T47D (cell line): ENCODE data around the gene ANKRD34A.

ENCODE experiments used
- DNase-seq, 2 experiments: peaks; one replicate each; pipeline versions ENCODE4 v3.0.0 to v3.0.0-alpha.2; 2011 to 2012; ENCODE audit warnings: low read depth in 1 of 2, low spot score in 1 of 2
- JUND ChIP-seq: IDR thresholded peaks from 2 replicates; pipeline ENCODE4 v1.6.1; 2012; ENCODE audit warnings: low read depth
- in situ Hi-C: cut with HindIII; loops from 2 replicates; pipeline ENCODE4 v1.10.0; 2016; ENCODE audit warnings: low sequenced_read_pairs, low pct_unique_long_range_greater_than_20kb

Gene ANKRD34A

GRCh38 chr1:145974721-145975120 is 10.3 kb upstream of the ANKRD34A start:
- in situ Hi-C loops: no loop called here
- DNase-seq: no peak
- TF ChIP-seq JUND: no peak

DNA sequence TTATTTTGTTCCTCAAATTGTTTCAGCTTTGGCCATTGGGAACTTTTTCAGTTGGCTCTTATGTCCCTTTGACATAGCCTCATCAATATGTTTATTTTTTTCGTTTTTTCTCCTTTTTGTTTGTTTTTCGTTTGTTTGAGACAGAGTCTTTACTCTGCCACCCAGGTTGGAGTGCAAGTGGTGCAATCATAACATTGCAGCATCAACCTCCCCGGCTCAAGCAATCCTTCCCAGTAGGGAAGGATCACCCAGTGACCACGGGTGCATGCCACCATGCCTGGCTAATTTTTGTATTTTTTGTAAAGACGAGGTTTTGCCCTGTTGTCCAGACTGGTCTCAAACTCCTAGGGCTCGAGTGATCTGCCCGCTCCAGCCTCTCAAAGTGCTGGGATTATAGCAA is 8.2 kb upstream of the ANKRD34A start:
- no peak for DNase-seq
- in situ Hi-C loops: no loop called here
- no peak for TF ChIP-seq JUND

DNA sequence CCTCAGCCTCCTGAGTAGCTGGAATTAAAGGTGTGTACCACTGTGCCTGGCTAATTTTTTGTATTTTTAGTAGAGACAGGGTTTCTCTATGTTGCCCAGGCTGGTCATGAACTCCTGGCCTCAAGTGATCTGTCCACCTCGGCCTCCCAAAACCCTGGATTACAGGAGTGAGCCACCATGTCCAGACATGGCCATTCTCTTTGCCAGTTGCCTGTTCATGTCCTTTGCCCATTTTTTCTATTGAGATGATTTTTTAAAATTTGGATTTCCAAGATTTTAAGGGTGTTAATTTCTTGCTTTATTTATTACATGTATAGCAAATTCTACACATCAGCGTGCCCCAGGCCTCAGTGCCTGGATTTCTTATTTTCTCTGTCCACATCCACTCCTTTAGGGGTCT is 2.9 kb upstream of the ANKRD34A start:
- in situ Hi-C loops: no loop called here
- no peak for DNase-seq
- TF ChIP-seq JUND: no peak

- TF ChIP-seq JUND: no peak
- in situ Hi-C loops: no loop called here
- no peak for DNase-seq
Observed at GRCh38 chr1:145965119-145965744, 857 bp upstream of the ANKRD34A start.

DNA sequence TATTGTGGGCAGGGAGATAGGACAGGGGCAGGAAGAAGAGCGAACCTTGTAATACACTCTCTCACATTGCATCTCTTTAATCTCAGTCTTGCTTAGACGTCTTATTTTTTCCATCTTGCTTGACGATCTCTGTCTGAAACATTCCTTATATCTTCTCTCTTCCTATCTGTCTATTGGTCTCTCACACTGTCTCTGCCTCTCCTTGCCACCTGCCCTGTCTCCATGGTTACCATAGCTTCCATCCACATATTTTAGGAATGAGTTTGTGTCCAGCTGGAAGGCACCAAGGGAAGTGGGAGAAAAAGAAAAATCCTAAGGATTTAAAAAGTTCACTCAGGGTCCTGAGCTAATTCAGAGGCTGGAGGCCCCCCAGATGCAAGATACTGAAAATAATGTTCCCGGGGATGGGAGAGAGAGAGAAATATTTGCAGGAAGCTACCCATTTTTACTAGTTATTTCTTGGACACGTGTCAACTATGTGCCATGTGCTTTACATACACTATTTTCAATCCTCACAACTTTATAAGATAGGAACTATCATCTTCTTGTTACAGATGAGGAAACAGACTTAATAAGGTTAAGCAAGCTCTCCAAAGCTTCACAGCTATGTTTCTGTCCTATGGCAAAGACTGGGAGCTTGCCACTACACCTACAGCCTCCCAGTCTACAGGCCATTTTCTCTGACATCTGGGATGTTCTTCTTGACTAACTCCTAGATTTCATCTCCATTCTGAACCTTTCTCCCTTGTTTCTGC is 933 bp downstream of the ANKRD34A start:
- no peak for DNase-seq
- no peak for TF ChIP-seq JUND
- in situ Hi-C loops: no loop called here

DNA sequence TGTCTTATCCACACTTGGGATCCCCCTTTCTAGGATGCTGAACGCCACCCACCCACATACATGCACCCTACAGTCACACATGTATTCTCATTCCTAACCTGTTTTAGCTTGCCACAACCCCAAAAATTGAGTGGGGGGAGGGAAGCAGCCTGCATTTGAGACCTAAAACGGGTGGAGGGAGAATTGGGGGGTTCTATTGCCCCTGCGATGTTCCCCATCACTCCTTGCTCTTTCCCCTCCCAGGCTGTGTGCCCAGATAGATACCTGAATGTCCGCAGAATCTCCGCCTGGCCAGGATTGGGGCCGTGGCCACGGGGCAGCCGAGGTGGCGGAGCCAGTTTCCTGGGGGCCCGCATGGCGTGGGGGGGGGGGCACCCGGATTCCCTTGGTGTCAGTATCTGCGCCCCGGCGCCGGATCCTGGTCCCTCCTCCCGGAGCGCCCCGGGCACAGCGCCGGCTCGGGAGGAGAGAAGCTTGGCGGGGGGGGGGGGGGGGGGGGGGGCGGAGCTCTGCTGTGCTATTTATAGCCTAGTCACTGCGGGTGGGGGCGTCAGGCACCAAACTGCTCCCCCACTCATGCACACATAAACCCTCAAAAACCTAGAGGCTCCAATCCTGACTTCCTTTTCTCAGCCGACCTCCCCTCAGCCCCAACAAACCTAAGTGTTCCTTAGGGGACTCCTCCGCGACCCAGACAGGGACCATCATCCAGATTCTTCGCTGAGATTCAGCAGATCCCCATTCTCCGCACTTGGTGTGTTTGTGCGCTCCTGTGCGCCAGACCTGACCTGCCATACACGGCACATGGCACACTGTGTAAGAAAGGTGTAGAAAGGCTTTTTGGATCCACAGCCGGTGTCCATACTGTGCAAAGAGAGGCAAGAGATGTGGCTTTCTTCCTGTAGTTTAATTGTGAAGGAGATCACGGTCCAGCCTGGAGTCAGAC is 1.9 kb downstream of the ANKRD34A start:
- in situ Hi-C loops: no loop called here
- DNase-seq: peak; percentile 62 to 82
- TF ChIP-seq JUND: no peak

- in situ Hi-C loops: no loop called here
- peak; percentile 34 to 68 for DNase-seq
- TF ChIP-seq JUND: no peak
Observed at GRCh38 chr1:145961425-145962156, 2.8 kb downstream of the ANKRD34A start.

GRCh38 chr1:145961109-145961424 is 3.3 kb downstream of the ANKRD34A start:
- no peak for TF ChIP-seq JUND
- in situ Hi-C loops: no loop called here
- DNase-seq: no peak

DNA sequence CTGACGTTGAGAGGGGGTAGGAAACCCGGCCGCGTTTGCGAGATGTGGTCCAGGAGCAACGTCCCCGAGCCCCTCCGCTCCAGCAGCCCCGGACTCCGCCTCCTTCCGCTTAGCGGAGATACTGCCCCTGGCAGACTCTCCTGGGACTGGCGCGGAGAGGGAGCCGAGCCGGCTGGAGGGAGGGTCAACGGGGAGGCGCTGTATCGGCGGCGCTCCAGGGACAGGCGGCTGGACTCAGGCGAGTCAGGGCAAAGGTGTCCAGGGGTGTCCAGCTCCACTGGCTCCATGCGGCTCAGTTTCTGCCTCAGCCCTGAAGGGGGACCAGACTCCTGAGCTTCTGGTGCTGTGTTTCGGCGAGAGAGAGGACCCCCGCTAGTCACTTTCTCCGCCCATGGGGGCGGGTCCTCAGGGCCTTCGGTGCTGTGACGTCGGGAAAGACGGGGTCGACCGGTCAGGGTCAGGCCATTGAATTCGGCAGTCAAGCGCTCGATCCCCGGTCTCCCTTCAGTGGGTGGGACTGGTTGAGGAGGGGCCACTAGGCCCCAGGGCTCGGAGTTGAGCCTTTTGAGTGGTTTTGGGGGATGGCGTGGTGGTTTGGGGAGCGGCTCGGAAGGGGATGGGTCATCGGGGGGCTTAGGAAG is 3.8 kb downstream of the ANKRD34A start:
- DNase-seq: no peak
- in situ Hi-C loops: no loop called here
- TF ChIP-seq JUND: no peak

- DNase-seq: no peak
- in situ Hi-C loops: no loop called here
Observed at GRCh38 chr1:145959957-145960467, 4.4 kb downstream of the ANKRD34A start.

DNA sequence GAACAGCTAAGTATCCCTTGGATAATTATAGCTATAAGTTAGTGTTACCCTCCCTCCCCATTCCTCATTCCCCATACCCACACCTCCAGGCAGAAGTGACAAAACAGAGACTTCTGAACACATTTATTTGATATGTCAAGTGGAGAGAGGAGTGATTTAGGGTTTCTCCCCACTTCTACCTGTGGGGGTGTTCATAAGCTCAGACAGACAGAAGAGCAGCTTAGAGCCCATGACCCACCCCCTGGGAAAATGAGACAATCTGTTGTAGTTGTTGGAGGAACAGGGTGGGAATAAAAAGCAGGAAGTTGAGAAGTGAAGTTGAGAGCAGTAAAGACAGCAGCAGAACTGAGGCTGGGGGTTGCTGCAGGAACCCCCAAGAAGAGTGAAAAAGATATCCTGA is 5.0 kb downstream of the ANKRD34A start:
- no peak for TF ChIP-seq JUND

More at GRCh38 chr1:145959957-145960467, 4.4 kb downstream of the ANKRD34A start:
- no peak for TF ChIP-seq JUND

DNA sequence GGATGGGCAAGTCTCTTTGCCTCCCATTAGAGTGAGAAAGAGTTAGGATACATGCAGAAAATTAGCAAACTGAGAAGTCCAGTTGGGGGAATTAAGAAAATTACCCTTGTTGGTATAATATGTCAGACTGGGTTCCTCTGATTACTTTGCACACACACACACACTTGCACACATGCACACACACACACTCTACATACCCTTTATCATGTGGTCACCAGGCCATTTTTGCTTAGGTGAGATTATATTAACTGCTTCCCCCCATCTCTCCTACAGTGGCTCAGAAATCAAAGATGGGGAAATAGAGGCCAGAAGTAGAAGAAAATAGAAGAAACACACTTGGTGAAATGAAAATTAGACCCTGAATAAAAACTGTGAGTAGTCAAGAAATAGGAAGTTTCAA is 5.6 kb downstream of the ANKRD34A start:
- no peak for DNase-seq
- TF ChIP-seq JUND: no peak
- in situ Hi-C loops: no loop called here

More for the DNA sequence above, 5.0 kb downstream of the ANKRD34A start:
- no peak for DNase-seq
- in situ Hi-C loops: no loop called here
